HG03354 (cell line): ENCODE results near the gene KRTAP2-4.
"Not testable (repeated sequence)": the region's sequence is repeated elsewhere in the genome, so short reads cannot be mapped to it uniquely, and the experiment has no call there.

Experiments used
- ATAC-seq: cut with Tn5 transposase; IDR thresholded peaks from one replicate; pipeline ENCODE4 v1.9.1; 2021; ENCODE audit warnings: mild to moderate bottlenecking; ENCODE audit not compliant: unreplicated experiment, poor library complexity, severe bottlenecking

KRTAP2-4 gene

DNA sequence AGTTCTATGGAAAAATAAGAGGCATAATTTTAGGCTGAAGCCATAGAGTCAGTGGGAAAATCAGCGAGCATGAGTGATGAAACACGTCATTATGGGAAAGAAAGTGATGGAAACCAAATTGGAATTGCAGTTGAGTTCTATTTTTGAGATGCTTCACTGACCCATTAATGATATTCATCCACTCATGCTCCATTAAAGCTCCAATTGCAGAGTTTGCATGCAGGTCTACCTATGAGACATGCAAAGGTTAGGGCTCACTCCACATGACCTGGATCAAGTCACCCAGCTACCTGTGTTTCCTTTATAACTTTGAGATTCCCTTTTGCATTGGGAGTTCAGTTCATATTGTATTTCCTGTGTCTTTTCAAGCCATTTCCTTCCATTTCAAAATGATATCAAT is 8.0 kb upstream of the KRTAP2-4 start:
- ATAC-seq = no peak

DNA sequence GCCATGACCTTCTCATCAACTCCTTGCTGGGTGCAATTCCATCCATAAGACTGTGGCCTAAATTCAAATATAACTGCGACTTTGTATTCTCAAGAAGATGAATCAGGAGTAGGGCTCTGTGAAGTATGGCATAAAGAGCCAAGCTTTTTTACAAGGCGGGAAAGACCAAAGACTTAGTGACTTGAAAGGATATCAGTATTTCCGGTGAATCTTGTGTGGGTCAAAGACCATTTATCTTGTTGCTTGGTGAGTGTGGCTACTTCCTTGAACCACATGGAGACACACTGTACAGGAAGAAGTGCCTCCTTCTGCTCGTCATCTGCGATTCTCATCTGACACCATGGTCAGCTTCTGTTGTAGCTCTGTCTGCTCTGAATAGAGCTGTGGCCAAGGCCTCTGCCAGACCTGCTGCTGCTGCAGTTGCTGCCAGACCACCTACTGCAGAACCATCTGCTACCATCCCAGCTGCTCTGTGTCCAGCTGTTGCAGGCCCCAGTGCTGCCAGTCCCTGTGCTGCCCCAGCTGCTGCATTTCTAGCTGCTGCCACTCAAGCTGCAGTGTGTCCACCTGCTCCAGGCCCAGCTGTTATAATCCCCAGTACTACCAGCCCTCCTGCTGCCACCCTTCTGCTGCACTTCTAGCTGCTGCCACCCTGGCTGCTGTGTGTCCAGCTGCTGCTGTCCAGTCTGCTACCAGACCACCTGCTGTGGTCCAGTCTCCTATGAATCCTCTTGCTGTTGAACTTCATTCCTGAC is 6.1 kb upstream of the KRTAP2-4 start:
- ATAC-seq = no peak

DNA sequence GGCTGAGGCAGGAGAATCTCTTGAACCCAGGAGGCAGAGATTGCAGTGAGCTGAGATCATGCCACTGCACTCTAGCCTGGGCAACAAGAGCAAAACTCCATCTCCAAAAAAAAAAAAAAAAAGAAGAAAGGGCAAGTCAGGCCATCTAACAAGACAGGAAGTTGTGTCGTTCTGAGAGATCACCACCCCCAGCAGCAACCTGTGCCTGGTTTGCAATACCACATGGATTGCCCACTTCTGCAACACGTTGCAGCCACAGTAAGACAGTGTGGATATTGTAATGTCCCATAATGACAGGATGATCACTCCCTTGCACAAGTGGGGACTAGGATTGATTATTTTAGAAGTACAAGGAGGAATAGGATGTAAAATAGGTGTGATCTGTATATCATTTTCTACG is 3.4 kb upstream of the KRTAP2-4 start:
- ATAC-seq = no peak

DNA sequence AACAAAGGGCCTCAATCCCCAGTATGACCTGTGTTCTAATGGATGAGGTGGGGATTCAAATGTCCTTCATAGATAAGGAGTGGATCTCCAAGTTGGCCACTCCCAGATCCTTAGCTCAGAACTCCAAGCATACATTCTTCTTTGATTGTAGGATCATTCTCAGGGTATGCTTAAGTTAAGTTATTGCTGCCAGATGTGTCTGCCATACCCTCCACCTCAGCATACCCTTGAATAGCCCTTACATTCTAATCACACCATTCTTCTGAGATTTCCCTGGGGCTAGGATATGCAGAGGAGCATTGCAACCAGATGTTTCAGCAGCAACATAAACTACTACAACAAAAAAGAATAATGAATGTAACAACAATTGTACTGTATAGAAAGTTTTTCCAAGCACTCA is 1.6 kb upstream of the KRTAP2-4 start:
- ATAC-seq = no peak

DNA sequence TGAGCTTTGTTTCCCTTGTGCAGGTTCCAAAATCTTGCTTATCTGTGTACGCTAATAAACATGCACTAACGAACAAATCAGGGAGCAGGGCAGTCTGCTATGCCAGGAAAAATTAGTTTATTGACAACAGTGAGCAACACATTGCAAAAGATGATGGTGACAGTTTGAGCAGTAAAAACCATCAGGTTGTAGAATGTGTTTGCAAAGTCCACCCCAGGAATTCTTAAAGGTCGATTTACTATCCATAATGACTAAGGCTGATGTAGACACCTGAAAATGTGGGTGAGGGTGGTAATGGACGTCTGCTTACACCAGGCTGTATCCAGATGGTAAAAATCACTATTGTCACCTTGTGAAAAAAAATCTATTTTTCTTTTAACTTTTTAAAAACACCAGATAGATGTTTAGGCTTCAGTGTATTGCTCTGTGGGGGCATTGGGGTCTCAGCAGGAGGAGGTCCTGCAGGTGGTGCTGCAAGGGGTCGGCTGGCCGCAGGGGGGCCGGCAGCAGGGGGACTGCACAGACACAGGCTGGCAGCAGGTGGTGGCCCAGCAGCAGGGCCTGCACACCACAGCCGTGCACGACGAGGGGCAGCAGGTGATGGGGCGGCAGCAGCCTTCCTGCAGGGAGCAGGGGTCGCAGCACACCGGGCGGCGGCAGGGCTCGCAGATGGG is 526 bp downstream of the KRTAP2-4 start:
- not testable (repeated sequence) for ATAC-seq

DNA sequence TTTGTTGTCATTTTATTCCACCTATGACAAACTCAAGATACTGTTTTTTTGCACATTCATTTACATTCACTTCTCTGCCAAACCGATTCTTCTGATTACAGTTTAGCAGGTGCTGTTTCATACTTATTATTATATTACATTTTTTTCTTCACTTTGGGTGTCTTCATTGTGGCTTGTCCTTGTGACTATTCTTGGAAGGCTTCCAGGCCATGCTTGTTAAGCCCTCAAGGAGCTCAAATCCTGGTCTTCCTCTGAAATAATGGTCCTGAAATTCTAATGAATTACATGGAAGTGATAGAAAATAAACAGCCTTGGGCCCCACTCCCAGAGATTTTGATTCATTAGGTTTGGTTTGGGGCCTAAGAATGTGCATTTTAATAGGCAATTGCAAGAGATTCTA is 1.4 kb downstream of the KRTAP2-4 start:
- ATAC-seq = no peak

DNA sequence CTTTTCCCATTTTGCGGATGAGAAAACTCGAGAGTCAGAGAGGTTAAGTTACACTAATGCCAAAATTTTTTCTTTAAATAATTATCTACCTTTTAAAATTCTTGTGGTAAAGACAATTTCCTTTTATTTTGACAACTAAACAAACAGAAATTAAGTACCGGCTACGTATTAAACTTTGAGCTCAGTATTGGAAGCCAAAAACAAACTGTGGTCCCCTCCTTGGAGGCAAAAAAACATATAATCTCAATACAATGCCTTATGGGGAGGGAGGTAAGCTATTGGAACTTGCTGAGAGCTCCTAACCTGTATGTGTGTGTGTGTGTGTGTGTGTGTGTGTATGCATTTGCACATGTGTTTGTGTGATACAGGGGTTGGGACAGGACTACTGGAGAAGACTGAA is 2.2 kb downstream of the KRTAP2-4 start:
- ATAC-seq = no peak

DNA sequence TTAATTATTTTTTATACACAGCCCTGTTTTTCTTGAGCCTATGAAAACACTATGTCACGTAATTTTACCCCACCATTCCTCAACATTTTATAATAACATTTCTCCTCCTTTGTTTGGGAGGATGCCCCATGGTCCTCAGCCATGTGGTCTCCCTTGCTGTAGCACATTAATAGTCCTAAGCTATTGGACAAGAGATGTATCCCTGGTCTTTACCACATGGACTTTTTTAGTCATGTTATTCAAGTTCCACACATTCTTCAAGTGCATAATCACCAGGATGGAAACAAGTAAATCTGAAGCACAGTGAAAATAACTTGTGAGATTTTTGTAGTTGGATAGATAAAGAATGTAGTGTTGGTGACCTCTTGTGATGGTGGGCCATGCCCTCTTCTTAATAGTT is 3.7 kb downstream of the KRTAP2-4 start:
- no peak for ATAC-seq

DNA sequence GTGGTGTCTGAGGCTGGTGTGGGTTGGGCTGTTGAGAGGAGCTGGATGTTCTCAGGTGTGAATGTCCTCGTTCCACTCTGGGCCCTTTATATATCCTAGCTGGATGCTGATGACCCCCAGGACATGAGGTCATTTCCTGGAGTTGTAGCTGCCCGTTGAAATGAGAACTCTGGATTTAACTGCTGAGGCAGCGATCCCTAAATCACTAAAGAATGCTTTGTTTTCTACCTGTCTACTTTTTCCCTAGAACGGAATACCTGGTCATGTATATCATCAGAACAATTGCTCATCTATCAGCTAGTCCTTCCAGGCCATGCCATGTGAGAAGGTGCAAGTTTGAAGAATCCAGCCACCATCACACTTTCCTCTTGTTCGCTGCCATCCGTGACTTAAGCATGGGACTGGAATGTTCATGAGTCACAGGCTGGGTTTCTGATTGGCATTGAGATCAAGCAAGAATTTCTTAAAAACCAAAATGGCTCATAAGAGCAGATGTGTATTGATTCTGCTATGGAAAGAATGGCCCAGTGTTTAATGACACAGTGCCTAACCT is 5.6 kb downstream of the KRTAP2-4 start, which contains the start of gene KRTAP2-3:
TSS of gene KRTAP2-3 (minus strand) at position 63 of the 553 bp plus-strand sequence. CDS start 64 bp downstream, outside the sequence.
- ATAC-seq = no peak

DNA sequence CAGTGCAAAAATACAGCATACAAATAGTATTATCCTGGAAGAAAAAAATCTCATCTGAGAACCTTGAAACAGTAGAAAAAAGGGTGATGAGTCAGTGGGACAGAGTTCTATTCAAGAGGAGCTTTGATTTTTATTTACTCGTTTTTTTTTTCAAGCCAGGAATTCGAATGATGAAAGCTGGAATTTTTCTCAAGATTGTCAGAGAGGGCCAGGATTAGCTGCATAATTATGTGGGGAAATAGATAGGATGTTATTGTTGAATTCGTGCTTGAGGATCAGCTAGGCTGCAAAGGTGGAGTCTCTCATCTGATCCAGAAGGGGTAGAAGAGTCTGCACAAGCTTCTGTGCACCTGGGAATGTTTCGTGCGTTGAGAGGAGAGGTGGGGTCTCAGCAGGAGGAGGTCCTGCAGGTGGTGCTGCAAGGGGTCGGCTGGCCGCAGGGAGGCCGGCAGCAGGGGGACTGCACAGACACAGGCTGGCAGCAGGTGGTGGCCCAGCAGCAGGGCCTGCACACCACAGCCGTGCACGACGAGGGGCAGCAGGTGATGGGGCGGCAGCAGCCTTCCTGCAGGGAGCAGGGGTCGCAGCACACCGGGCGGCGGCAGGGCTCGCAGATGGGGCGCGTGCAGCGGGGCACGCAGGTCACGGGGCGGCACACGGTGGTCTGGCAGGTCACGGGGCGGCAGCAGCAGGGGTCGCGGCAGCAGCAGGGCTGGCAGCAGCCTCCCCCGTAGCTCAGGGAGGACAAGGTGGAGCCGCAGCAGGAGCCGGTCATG is 6.2 kb downstream of the KRTAP2-4 start:
- not testable (repeated sequence) for ATAC-seq

DNA sequence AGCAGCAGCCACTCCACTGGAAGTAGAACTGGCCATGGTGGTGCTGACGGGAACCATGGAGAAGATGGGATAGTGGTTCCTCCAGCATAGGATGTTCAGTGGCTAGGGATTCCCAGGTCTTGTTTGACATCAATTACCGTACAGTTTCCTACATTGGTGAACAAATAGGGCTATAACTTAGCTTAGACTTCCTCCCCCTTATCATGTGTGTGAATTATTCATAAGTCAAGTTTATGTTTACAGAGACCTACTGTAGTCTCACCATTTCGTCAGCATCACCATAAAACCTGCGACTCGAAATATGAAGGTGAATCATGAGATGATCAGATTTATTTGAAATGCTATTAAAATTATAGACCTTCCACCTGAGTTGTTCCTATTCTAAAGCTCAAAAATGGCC is 6.9 kb downstream of the KRTAP2-4 start:
- ATAC-seq = no peak

DNA sequence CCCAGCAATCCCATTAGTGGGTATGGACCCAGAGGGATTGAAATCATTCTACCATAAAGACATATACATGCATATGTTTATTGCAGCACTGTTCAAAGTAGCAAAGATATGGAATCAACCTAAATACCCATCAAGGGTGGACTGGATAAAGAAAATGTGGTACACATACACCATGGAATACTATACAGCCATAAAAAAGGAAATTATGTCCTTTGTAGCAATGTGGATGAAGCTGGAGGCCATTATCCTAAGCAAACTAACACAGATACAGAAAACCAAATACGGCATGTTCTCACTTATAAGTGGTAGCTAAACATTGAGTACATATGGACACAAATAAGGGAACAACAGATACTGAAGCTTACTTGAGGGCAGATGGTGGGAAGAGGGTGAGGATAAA is 8.1 kb downstream of the KRTAP2-4 start:
- ATAC-seq = no peak

DNA sequence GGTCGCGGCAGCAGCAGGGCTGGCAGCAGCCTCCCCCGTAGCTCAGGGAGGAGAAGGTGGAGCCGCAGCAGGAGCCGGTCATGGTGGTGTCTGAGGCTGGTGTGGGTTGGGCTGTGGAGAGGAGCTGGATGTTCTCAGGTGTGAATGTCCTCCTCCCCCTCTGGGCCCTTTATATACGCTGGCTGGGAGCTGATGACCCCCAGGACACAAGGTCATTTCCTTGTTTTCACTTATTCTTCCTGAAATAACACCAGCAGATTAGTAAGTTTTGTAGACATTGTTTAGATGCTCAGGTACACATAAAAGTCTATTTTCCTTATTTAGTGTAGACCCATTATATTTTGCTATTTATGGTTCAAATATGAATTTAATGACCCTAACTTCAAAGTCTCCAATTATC is 10.5 kb downstream of the KRTAP2-4 start, which contains the start of gene KRTAP2-2:
TSS of gene KRTAP2-2 (minus strand) at position 101 of the 400 bp plus-strand sequence. CDS start at position 82, 19 bp downstream.
- not testable (repeated sequence) for ATAC-seq

DNA sequence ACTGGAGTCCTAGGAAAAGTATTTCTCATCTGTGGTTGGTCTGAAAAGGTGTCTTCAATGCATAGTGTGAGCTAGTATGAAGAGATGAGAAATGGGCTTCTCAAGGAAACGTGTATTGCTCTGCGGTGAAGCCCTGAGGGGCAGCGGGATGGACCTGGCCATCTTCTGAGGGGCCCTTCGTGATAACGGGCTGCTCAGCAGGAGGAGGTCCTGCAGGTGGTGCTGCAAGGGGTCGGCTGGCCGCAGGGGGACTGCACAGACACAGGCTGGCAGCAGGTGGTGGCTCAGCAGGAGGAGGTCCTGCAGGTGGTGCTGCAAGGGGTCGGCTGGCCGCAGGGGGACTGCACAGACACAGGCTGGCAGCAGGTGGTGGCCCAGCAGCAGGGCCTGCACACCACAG is 11.1 kb downstream of the KRTAP2-4 start:
- not testable (repeated sequence) for ATAC-seq

DNA sequence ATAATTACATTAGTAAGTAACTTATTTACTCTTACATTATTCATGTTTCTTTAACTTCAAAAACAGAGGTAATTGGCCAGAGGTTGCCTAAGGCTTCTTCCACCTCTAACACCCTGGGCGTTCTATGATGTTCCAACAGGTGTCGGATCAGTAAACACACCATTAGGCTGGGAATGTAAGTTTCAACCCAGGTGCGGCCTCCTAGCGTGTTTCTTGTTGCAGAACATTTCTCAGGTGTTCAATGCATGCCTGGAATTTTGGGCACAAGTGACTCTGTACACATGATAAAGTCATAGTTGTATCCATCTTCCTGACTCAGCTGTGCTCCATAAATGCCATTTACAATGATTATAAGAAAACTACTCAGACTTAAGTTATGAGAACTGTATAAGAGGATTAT is 11.7 kb downstream of the KRTAP2-4 start:
- no peak for ATAC-seq

DNA sequence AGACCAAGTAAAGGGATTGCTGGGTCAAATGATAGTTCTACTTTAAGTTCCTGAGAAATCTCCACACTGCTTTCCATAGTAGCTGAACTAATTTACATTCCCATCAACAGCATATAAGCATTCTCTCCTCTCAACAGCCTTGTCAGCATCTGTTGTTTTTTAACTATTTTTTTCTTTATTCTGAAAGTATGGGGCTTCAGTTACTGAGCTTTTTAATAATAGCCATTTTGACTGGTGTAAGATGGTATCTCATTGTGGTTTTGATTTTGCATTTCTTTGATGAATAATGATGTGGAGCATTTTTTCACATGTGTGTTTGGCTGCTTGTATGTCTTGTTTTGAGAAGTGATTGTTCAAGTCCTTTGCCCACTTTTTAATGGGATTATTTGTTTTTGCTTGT is 13.1 kb downstream of the KRTAP2-4 start:
- ATAC-seq = no peak

DNA sequence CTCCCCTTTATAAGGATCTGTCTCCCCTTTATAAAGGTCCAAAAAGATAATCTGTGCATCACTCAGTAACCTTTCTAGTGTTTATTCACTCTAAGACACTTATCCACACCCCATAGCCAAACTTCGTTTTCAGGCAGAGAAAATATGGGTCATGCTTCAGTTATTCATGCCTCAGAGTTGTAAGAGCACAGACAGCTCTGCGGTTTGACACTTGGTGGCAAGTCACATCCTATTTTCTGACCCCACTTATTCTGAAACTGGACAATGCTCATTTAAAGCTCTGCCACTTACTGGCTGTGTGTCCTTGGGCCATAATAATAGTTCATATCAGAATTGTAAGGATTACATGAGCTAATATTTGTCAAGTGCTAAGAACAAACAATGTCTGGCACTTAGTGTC is 16.6 kb downstream of the KRTAP2-4 start:
- ATAC-seq = no peak

DNA sequence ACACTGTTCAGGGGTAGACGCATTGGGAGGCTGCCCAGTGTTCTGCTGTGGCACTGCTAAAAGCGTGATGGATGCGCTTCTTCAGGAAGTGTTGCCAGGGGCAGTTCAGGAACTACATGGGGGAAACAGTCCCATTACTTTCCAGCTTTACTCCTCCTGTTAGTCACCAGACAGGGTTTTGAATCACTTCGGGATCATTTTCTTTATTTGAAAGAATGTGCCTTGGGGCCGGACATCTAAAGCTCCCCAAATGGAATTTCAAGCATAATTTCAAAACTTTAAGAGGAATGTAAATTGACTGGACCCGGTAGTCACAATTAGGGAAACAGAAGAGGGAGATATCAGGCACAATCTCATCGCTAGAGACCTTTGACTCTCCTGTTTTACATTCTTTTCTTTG is 17.2 kb downstream of the KRTAP2-4 start:
- no peak for ATAC-seq

DNA sequence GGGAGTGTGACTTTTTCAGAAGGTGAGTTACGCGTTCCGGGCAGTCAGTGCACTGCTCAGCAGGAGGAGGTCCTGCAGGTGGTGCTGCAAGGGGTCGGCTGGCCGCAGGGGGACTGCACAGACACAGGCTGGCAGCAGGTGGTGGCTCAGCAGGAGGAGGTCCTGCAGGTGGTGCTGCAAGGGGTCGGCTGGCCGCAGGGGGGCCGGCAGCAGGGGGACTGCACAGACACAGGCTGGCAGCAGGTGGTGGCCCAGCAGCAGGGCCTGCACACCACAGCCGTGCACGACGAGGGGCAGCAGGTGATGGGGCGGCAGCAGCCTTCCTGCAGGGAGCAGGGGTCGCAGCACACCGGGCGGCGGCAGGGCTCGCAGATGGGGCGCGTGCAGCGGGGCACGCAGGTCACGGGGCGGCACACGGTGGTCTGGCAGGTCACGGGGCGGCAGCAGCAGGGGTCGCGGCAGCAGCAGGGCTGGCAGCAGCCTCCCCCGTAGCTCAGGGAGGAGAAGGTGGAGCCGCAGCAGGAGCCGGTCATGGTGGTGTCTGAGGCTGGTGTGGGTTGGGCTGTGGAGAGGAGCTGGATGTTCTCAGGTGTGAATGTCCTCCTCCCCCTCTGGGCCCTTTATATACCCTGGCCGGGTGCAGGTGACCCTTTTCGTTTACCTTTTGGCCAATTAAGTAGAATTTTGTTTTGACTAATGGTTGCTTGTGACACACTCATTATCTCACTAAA is 18.8 kb downstream of the KRTAP2-4 start, which contains the start of gene KRTAP2-1:
TSS of gene KRTAP2-1 (minus strand) at position 582 of the 731 bp plus-strand sequence. CDS start at position 533, 49 bp downstream.
- ATAC-seq = not testable (repeated sequence)
